Activated CD4-positive, alpha-beta T cell treated with anti-CD3 and anti-CD28 coated beads for 48 hours (primary cell): ENCODE results near the gene PARN.
"Not testable (repeated sequence)": the region's sequence is repeated elsewhere in the genome, so short reads cannot be mapped to it uniquely, and the experiment has no call there.

Experiments
- DNase-seq: peaks from one replicate; pipeline ENCODE4 v3.0.0-alpha.2; 2020

The PARN gene

DNA sequence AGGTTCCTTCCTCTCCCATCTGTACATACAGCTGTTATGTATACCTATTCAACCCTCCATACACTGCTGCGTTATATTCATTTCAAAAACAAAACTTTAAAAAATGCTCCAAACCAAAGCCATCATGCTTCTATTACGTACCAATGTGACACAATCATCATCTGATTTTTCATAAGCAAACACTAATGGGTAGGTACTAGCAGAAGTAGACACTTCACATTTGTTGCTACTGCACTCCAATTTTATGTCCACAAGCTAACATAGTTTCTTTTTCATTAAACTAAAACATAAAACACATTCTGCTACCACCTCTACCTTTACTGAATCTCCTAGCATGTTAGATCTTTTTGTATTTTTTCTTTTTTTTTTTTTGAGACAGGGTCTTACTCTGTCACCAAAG is 57.5 kb downstream of the PARN start:
- DNase-seq: no peak

DNA sequence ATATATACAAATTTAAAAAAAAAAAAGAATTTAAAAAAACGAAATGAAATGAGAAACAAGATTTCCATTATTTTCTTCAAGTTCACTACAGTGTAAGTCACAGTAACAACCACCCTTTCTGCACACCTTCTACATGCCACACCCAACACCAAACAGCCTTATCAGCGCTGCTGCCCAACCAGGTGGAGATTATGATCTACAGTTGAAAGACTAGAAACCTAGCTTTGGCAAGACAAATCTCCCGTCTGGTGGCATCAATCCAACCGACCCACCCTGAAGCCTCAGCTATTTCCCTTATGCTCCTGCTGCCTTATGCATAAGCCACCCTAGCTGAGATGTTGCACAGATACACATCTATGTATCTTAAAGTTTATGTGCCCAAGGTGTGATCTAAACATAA is 60.8 kb downstream of the PARN start:
- no peak for DNase-seq

DNA sequence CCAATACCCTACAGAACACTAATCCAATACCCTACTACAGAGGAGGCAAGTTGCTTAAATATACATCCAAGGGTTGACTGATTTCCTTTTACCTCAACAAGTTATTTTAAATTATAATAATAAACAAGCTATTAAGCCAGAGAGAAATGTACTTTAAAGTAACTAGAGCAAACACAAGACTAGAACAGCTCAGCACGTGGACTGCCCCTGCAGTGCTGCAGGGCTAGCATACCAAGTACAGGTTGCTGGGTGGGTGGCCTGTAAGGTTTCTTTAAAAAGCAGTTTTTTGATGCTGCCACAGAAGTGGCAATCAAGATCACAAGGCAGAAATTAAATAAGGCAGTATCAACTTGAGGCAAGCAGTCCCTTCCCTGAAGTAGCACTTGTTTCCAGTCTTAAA is 63.5 kb downstream of the PARN start:
- DNase-seq: no peak

DNA sequence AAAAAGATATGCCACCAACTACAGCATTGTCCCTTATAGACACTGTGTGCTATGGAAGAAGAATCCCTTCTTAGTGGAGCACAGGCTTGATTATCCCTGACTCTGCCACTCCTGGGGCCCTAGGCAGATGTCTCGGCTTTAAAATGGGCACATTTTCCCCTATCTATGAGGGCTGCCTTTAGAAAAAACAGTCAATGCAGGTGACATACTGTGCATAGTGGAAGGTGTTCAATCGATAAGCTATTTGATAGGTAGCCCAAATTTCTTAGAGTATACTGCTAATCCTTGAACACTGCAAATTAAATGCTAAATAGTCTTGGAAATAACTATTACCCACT is 64.4 kb downstream of the PARN start:
- DNase-seq: no peak

DNA sequence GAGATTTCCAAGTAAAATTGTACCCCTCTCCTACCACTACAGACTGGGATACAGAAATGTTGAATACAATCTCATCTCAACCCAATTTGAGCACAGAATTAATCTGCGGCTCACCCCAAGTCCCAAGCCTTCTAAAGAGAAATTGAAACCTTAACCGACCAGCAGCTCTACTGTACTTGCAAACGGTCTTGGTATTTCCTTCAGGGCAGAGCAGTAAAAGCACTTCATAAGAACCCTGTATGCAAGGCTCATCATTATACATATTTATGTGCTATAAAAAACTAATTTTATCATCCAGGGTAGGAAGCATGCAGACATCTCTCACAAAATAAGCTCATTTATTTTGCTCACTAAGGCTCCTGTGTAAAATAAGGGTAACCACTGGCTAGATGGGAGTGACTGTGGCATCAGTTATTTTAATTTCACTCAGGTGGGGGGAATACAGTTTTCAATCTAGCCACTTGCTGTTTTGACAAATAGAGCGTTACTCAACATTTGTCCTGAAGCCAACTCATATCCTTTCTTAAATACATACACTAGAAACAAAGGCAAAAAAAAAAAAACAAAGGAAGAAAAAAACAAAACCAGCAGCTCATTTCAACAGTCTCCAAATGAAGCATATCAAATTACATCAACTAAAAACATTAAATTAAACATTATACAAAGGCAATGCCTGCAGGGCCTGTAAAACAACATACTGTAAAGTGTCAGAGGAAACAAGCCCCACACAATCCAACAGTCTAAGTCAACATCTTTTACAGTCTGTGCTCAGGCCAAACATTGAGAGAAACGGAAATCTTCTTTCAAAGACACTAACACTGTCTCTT is 65.0 kb downstream of the PARN start:
- DNase-seq: no peak

DNA sequence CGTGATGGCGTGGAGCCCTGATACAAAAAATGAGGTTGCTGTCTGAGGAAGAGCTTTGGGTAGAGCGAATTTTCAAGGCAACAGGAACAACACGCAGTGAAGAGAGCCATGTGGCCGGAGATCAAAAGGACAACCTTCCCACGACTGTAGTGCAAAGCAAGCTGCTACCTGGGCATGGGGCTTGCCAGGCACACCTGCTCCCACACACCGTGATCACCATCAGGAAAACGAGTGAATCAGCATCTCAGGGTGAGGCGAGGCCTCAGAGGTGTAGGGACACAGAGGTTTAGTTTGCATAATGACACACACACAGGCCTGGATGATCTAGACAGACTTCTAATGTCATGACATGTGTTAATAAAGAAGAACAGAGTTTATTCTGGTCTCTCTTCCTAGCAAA is 65.7 kb downstream of the PARN start:
- DNase-seq: no peak

DNA sequence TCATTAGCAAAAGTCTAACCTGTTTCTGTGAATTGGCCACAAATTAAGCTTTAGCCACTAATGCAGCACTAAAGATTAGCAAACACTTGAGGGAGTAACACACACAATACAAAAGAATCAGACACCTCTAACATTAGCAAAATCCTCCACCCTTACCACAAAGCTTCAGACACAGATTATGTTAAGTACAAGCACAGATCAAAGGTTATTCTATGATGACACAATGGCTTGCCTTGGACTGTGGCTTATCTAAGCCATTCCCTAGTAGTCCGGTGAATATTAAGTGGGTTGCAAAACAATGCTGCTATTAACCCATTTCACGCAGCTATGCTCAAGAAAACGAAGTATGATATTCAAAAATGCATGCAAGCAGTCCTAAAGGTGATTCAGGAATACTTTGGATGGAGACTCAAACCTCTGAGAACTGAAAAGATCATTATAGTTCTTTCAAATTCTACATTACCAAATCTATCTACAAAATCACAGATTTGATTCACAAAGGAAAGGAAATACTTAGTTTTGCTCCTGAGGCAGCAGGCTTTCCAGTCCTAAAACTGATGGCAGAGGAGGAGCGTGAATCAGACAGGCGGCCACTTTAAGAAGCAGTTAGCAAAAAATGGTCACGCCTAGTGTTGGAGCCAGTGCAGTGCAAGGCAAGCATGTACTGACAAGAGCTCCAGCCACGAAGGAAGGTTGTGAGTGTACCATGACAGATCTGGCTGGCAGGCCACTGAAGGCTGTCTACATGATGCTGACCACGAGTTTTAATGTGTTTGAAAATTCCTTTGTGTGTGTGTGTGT is 67.2 kb downstream of the PARN start:
- DNase-seq: peak; percentile 14

DNA sequence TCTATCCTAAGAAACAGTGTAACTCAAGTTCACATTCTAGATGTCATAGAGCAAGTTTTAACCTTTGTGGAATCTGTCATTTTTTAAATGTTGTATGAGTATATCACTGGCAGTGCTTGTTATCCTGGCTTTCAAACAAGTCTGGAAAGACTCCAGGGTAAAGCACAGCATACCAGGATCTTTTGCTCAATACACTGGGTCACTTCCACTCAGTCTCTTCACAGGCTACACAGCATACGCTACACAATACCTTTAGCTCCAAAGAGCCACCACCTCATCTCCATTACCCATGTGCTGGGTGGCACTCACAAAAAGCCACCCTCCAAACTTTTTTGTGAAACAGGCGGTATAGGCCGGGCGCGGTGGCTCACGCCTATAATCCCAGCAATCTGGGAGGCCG is 69.5 kb downstream of the PARN start:
- DNase-seq: no peak

DNA sequence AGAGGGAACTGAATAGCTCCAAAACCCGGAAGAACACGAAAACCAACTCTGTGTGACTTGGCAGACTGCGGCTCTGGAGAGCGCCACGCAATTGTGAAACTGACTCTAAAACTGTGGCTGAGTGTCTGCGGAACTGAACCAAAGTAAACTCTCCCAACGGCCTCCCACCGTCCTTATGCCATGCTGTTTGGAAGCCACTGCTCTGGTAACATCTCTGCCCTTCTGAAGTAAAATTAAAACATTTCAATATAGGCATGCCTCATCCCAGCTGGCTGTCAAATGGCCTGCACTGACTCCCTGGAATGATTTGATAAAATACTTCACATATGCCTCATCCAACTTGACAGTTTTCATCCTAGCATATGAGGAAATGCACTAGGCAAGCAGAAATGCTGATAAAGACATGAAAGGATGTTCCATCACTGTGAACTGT is 70.2 kb downstream of the PARN start:
- DNase-seq: no peak

DNA sequence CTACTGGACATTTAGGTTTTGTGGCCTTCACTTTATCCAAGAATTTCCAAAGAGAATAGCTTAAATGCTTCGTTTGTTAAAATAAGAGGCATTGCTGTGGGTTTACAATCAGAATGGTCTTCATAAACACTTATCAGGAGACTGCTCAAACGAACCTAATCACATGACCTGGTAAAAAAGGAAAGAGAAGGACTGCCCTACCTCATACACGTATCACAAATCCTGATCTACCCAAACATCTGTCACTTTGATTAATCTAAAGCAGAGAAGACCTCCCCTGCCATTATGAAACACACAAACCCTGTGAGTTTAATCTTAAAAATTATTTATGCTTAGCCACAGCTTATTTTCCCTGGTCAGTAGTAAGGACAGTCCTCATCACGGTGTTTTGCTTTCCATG is 76.6 kb downstream of the PARN start:
- DNase-seq: no peak

DNA sequence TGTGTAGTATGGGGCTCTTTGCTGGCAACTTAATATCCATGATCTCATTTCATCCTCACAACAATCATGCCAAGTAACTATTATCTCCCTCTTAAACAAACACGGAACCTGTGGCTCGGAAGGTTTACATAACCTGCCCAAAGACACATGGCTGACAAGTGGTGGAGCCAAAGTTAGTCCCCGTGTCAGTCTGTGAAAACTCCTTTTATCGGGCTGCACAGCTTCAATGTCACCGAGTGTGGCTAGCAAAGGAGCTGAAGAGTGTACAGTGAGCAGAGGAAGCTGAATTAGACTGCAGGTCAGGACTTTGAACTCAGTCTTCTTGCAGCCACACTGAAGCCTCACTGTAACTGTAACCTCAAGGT is 80.3 kb downstream of the PARN start:
- DNase-seq: no peak

DNA sequence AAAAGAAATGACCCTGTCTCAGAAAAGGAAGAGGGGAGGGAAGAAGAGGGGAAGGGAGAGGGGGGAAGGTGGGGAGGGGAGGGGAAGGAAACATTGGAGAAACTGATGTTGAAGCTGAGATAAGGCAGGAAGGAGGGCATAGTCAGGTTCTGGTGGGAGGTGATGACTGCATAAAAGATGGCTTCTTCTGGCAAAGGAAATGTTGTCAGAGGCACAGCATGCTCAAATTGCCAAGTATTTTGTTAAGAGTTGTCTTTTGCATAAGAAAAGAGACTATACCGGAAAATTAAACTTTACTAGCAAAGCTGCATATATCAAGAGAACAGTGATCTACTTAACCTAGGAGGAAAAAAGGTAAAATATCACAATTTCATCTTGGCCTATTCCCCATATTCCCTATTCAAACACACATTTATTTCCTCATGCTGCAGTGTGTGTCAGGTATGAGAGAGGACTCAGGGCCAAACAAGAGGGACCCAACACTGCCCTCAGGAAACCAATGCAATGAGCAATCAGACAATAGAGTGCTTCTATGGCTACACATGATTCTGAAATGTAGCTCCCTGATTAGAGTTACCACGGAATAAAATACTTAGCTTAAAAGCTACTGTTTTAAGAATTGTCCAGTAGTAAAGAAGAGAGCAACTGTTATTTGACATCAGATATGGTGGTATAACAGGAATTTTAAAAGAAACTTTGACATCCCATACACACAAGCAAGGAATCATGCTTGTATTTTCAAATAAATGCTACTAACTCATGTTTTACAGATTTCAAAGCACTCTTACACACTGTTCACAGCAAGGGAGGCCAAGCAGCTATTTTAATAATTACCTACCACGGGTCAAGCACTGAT is 80.9 kb downstream of the PARN start:
- no peak for DNase-seq

DNA sequence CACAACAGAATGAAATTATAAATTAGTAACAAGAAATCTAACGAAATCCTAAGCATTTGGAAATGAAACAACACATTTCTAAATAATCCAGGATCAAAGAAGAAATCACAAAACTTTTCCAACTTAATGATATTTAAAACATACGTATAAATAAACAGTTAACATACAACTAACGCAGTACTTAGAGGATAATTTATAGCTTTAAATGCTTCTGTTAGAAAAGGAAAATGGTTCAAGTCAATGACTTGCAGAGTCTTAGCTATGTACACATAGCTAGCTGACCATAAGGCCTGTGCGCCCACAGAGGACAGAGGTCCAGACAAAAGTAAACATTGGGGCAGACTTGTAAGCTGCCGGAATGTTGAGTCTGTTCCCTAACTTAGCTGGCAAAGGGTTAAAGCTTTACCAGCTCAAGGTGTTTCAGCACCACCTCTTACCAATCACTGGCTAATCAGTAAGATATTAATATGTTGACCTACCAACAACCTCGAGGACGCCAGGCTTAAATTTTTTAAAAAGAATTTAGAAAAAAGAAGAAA is 84.6 kb downstream of the PARN start:
- DNase-seq: no peak

DNA sequence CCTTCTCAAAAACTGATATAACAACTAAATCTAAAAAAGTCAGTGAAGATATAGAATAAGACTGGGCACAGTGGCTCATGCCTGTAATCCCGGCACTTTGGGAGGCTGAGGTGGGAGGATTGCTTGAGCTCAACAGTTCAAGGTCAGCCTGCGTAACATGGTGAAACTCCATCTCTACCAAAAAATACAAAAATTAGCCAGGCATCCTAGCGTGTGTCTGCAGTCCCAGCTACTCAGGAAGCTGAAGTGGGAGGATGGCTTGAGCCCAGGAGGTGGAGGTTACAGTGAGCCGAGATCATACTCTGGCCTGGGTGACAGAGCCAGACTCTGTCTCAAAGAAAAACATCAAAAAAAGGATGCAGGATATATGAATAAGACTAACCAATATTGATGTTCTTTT is 85.2 kb downstream of the PARN start:
- not testable (repeated sequence) for DNase-seq

DNA sequence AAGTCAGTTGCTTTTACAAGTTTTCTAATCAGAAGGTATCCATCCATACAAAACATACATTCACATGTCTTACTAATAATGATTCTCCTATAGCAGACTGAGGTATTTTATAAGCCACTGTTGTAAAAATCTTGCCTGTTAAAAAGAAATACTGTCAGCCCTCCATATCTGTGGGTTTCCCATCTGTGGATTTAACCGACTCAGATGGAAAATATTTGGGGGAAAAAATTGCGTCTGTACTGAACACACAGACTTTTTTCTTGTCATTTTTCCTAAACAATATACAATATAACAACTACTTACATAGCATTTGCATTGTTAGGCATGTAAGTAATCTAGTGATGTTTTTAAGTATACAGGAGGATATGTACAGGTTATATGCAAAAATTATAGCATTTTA is 90.4 kb downstream of the PARN start:
- DNase-seq: no peak

DNA sequence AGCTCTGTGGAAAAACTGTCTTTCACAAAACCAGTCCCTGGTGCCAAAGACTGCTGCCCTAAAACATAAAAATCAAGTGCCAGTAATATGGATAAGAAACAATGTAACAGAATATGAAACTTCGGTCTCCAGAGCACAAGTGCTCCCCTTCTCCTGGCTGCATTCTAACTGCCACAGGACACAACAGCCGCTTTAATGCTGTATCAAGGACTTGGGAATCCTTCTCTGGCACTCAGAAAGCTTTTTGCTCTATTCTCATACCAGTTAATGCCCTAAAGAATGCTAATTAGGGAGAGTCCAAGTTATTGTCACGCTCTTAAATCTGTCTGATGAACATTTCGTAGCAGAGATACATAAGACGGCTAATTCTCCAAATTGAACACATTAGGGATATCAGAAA is 90.9 kb downstream of the PARN start:
- no peak for DNase-seq

DNA sequence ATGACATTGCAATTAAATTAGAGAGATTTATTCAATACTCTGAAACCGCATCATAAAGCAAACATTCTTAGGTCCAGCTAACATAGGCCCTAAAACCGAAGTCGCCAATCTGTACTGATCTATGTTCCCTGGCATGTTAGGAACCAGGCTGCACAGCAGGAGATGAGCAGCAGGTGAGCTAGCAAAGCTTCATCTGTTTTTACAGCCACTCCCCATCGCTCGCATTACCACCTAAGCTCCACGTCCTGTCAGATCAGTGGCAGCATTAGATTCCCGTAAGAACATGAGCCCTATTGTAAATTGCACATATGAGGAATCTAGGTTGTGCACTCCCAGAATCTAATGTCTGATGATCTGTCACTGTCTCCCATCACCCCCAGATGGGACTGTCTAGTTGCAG is 91.5 kb downstream of the PARN start:
- DNase-seq: no peak

DNA sequence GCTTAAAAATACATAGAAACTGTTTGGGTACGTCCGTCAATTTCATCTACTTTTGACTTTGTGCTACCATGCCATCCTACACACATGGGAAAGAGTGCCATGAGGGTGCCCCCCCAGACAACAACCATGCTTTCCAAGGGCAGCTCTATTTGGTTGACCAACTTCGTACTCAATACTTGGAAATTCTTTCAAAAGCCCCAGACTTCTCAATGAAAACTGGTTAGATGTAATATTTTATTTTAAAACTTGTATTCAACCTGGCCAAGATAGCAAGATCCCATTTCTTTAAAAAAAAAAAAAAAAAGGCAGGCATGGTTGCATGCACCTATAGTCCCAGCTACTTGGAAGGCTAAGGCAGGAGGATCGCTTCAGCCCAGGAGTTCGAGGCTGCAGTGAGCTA is 98.4 kb downstream of the PARN start:
- no peak for DNase-seq

DNA sequence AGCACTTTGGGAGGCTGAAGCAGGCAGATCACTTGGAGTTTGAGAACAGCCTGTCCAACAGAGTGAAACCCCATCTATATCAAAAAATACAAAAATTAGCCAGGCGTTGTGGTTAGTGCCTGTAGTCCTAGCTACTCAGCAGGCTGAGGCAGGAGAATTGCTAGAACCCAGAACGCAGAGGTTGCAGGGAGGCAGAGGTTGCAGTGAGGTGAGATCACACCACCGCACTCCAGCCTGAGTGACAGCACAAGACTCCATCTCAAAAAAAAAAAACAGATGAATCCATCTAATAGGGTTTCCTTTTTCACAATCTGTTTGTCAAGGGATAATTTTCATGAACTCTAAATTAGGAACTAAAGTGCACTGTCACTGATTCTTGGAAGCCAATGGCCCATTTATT is 99.0 kb downstream of the PARN start:
- DNase-seq: no peak

DNA sequence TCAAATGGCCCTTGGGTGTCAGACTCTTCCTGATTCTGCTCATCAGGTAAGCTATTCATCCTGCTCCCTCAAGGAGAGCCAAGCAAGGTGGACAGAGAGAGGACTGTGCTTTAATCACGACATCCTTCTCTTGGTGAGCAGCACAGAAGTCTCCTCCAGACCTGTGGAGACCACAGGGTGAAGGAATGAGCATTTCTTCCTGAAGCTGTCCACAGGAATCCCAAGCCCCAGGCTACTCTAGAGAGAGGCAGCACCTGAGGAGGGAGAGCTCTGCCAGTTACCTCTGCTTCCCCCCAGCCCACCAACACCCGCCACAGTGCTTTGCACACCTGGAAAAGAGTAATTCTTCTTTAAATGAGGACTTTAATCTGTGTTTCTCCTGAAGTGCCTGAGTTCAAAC is 100.0 kb downstream of the PARN start:
- DNase-seq: no peak

DNA sequence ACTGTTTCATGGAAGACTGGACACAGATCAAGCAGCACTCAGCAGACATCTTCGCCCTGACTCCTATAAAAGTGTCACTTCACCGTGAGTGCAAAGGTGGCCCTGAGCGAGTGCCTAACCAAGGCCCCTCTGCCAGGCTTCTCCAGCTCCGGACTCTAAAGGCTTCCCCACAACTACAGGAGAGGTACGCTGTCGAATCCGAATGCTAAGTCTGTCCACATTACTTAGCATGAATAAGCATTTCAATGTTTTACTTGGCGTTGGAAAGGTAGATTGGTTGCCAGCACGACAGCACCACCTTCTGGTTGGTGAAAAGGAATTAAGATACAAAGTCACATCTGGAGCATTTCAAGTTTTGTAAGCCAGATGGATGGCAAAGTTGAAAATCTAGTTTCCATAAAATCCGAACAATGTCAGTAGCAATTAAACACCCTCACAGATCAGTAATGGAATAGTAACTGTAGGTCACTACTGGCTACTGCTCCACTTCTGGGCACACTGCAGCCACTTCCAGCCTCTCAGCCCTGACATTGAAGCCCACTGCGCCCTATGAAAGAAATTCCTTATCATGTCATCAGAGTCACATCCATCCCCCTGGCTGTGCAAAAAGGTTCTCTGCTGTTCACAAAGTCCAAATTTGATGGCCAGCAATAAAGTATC is 100.9 kb downstream of the PARN start:
- DNase-seq: peak; percentile 65

DNA sequence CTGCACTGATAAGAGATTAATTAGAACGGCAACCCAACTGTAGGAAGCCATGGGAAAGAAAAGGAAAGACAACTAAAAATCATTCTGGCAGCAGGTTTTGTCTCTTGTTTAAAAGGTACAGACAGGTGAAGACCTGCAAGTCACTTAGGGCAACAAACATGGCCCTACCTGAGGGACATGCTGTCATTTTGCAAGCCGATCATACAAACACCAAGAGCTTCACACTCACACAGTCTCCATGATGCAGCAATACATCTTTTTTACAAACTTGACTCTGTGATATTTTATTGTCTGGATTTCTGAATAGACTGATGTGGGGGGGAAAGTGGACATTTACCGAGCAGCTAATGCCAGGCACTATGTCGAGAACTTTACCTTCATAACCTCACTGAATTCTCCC is 101.8 kb downstream of the PARN start:
- DNase-seq: no peak
